Trophoblast cell (in vitro differentiated cells and primary cell): ENCODE data around the gene CTSW.

Experiments used
- DNase-seq, 2 donors: peaks; one replicate each; pipeline ENCODE4 v3.0.0-alpha.2; 2016
- H2AFZ ChIP-seq: 2 replicates; pipeline ENCODE4 v1.6.1; 2013; ENCODE audit warnings: low read length, moderate library complexity, mild to moderate bottlenecking; ENCODE audit not compliant: insufficient read depth, poor library complexity
- H2AK5ac ChIP-seq: 2 replicates; pipeline ENCODE4 v1.6.1; 2013; ENCODE audit warnings: mild to moderate bottlenecking, low read length
- H2BK120ac ChIP-seq: 2 replicates; pipeline ENCODE4 v1.6.1; 2013; ENCODE audit warnings: low read length, mild to moderate bottlenecking, moderate library complexity; ENCODE audit not compliant: insufficient read depth, poor library complexity
- H2BK12ac ChIP-seq: 2 replicates; pipeline ENCODE4 v1.6.1; 2013; ENCODE audit warnings: mild to moderate bottlenecking, low read length, moderate library complexity
- H2BK5ac ChIP-seq: 2 replicates; pipeline ENCODE4 v1.6.1; 2013; ENCODE audit warnings: low read length, low read depth, moderate library complexity, mild to moderate bottlenecking; ENCODE audit not compliant: poor library complexity
- H3K14ac ChIP-seq: 2 replicates; pipeline ENCODE4 v1.6.1; 2013; ENCODE audit warnings: mild to moderate bottlenecking, low read length
- H3K18ac ChIP-seq: 2 replicates; pipeline ENCODE4 v1.6.1; 2013; ENCODE audit warnings: mild to moderate bottlenecking, low read length
- H3K23ac ChIP-seq: 2 replicates; pipeline ENCODE4 v1.6.1; 2013; ENCODE audit warnings: low read length
- H3K27ac ChIP-seq: 2 replicates; pipeline ENCODE4 v1.5.1; 2013; ENCODE audit warnings: low read depth, mild to moderate bottlenecking, inconsistent platforms, low read length, moderate library complexity
- H3K27me3 ChIP-seq: 2 replicates; pipeline ENCODE4 v1.6.1; 2013; ENCODE audit warnings: inconsistent platforms, mild to moderate bottlenecking, low read length, moderate library complexity; ENCODE audit not compliant: insufficient read depth
- H3K36me3 ChIP-seq, 2 experiments: 1 replicate in 1 of 2; 2 replicates in 1 of 2; pipeline ENCODE4 v1.6.1; 2013; ENCODE audit warnings: low read length in 2 of 2, mild to moderate bottlenecking in 2 of 2, moderate library complexity in 1 of 2; ENCODE audit not compliant: insufficient read depth in 2 of 2, control insufficient read depth in 1 of 2
- H3K4ac ChIP-seq: 2 replicates; pipeline ENCODE4 v1.6.1; 2013; ENCODE audit warnings: low read depth, mild to moderate bottlenecking, low read length, moderate library complexity
- H3K4me1 ChIP-seq, 2 experiments: 1 replicate in 1 of 2; 2 replicates in 1 of 2; pipeline ENCODE4 v1.6.1; 2013; ENCODE audit warnings: low read length in 2 of 2, mild to moderate bottlenecking in 2 of 2, moderate library complexity in 1 of 2; ENCODE audit not compliant: insufficient read depth in 2 of 2, control insufficient read depth in 1 of 2
- H3K4me2 ChIP-seq: 2 replicates; pipeline ENCODE4 v1.6.1; 2013; ENCODE audit warnings: inconsistent platforms, mild to moderate bottlenecking, low read length, moderate library complexity
- H3K4me3 ChIP-seq: 2 replicates; pipeline ENCODE4 v1.5.1; 2013; ENCODE audit warnings: mild to moderate bottlenecking, low read depth, low read length, inconsistent platforms
- H3K79me1 ChIP-seq: one replicate; pipeline ENCODE4 v1.6.1; 2013; ENCODE audit warnings: low read length
- H3K79me2 ChIP-seq: 2 replicates; pipeline ENCODE4 v1.6.1; 2013; ENCODE audit warnings: low read length, mild to moderate bottlenecking; ENCODE audit not compliant: control insufficient read depth, insufficient read depth, poor library complexity
- H3K9ac ChIP-seq: 2 replicates; pipeline ENCODE4 v1.6.1; 2013; ENCODE audit warnings: mild to moderate bottlenecking, low read length
- H3K9me3 ChIP-seq: 2 replicates; pipeline ENCODE4 v1.6.1; 2013; ENCODE audit warnings: low read depth, mild to moderate bottlenecking, control low read depth, inconsistent platforms, low read length; ENCODE audit not compliant: insufficient read depth
- H4K12ac ChIP-seq: 2 replicates; pipeline ENCODE4 v1.6.1; 2013; ENCODE audit warnings: low read depth, mild to moderate bottlenecking, low read length, moderate library complexity
- H4K8ac ChIP-seq: 2 replicates; pipeline ENCODE4 v1.6.1; 2013; ENCODE audit warnings: low read depth, mild to moderate bottlenecking, low read length, moderate library complexity
- H4K91ac ChIP-seq: one replicate; pipeline ENCODE4 v1.6.1; 2013; ENCODE audit warnings: low read depth, mild to moderate bottlenecking, low read length, moderate library complexity
- WGBS: extraction: QIAGEN DNeasy Blood & Tissue Kit; methylation state at CpG from one replicate; pipeline ENCODE4 v1.1.7; 2013; ENCODE audit warnings: missing lambda C conversion rate; ENCODE audit not compliant: insufficient read length, insufficient coverage; ENCODE audit errors: extremely low coverage; 5-methylcytosine and 5-hydroxymethylcytosine counted together

CTSW gene

DNA sequence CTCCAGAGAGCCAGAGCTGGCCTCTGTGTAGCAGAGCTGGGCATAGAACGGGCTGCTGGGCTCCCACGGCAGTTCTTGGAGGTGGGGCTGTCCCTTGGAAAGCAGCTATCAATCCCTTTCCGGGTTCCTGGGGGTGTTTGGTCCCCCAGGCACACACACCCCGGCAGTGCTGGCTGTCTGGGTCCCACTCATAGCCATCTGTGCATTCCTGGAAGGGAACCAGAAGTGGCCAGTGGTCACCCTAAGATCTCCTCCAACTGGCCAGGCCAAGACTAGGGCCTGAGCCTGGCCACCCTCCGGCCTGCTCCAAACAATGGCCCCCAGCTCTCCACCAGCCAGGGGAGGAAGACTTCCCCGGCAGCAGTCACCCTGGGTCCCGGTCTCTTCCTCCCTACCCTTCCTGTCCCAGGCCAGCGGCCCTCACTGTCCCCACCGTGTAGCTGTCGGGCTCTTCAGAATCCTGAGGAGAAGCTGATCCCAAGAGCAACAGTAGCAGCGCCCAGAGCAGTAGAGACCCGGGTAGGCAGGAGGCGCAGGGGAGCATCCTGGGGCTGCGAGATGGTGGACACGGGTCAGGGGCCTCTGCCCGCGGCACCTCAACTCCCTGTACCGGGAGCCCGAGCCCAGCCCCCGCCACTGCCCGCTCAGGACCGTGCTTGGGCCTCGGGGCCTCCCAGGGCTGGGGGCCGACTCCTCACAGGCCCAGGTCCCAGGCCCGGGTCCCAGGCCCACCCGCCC lies 7.7 kb upstream of the CTSW start:
- Histone ChIP-seq H3K79me1 (peaks cover 13% of the 10 kb centered on the region), H2AK5ac (peak overlapping the region; percentile 91), H4K8ac (peak overlapping the region; percentile 89), H3K4me3 (peak overlapping the region; percentile 85), H3K27ac (peak overlapping the region; percentile 44), H3K79me2 (peaks cover 9% of the 10 kb centered on the region), H3K36me3 (peaks cover 25 to 37% of the 10 kb centered on the region in 2 experiments), H3K4ac (peak overlapping the region; percentile 30), H3K18ac (peak overlapping the region; percentile 60), H3K27me3 (no peaks in the 10 kb centered on the region), H2AFZ (no peak overlapping the region), H3K9ac (peak overlapping the region; percentile 71), H3K4me2 (peak overlapping the region; percentile 71), H3K9me3 (no peaks in the 10 kb centered on the region), H3K14ac (peak overlapping the region; percentile 83), H3K4me1 (peaks cover 10 to 14% of the 10 kb centered on the region in 2 experiments), H4K12ac (peak overlapping the region; percentile 61), H2BK120ac (peak overlapping the region; percentile 45), H2BK12ac (peak overlapping the region; percentile 25), H2BK5ac (peak overlapping the region; percentile 36), H3K23ac (no peak overlapping the region), H4K91ac (peak overlapping the region; percentile 93)
- no peak for DNase-seq
- no CpG with 5 or more reads among the region's 26 CpGs for WGBS

DNA sequence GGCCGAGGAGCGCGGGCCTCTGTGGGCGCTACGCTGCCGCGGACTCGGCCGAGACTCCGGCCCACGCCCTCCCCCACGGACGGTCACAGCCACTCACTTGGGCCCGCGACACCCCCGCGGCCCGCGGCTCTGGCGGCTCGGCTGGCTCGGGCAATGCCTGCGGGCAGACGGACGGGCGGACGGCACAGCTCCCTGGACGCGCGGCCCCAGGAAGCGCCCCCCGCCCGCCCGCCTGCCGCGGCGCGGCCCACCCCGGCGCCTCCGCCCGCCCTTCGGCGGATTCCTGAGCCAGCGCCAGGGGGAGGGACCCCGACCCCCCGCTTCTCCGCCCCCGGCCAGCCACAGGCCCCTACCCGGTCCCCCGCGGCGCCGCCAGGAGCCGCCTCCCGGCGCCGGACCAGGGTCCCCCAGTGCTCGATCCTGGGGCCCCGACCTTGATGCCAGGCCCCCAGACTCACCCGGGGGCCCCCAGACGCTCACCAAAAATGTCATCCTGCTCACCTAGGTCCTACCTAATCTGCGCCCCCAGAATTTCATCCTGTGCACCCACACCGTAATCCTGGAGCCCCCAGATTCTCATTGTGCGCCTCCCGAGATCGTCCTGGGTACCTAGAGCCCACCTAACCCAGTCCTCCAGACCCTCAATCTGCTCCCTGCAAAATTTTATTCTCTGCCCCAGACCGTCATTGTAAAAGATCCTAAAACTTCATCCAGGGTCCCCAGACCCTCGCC lies 6.9 kb upstream of the CTSW start, which contains the start of gene EFEMP2:
Gene EFEMP2 (minus strand): TSS at position 215 of the 732 bp plus-strand sequence. CDS start 446 bp downstream, outside the sequence.
- no peaks in the 10 kb centered on the region for H3K9me3 ChIP-seq
- WGBS = no CpG with 5 or more reads among the region's 69 CpGs
- H3K9ac ChIP-seq = peak within 1 kb of the TSS; percentile 77

DNA sequence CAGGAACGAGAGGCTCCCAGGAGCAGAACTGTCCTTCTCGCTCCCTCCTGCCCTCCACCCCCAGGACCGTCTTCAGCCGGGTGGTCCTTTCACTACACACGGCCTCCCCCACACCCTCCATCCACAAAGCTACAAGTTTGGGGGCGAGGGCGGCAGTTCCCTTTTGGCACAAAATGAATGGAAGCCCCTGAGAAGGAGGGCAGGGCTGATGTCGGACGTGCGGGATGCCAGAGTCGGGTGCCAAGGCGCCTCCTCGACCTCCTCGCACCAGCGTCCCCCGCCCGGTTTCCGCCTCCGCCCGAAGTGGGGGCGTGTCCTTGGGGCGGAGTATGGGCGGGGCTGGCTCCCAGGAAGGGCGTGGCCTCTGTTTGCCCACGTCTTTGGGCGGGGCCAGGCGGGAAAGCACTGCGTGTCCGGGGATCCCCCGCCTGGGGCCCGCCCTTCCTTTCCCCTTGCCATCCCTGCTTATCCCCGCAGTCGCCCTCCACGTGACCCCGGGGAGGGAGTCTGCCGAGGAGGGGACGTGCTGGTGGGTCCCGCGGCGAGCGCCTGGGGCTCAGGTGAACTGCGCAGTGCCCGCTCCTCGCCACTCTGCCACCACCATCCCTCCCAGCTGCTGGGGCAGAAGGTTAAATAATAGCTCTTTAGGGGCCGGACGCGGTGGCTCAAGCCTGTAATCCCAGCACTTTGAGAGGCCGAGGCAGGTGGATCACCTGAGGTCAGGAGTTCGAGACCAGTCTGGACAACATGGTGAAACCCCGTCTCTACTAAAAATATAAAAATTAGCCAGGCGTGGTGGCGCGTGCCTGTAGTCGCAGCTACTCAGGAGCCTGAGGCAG lies 6.1 kb upstream of the CTSW start:
- H3K4me2 ChIP-seq = peak overlapping the region; percentile 99
- H3K18ac ChIP-seq = peak overlapping the region; percentile 91
- DNase-seq = peak; percentile 94 to 98
- H3K4me3 ChIP-seq = peak overlapping the region; percentile 76
- peaks cover 7 to 12% of the 10 kb centered on the region in 2 experiments for H3K4me1 ChIP-seq
- peak overlapping the region; percentile 93 for H4K91ac ChIP-seq
- peaks cover 13% of the 10 kb centered on the region for H3K79me1 ChIP-seq
- H2AFZ ChIP-seq = peak overlapping the region; percentile 39
- H2BK120ac ChIP-seq = peak overlapping the region; percentile 19
- peak overlapping the region; percentile 80 for H3K4ac ChIP-seq
- H3K9ac ChIP-seq = peak overlapping the region; percentile 77
- H3K9me3 ChIP-seq = peaks cover 2% of the 10 kb centered on the region
- H3K14ac ChIP-seq = peak overlapping the region; percentile 86
- H3K23ac ChIP-seq = no peak overlapping the region
- no peaks in the 10 kb centered on the region for H3K27me3 ChIP-seq
- no CpG with 5 or more reads among the region's 54 CpGs for WGBS
- peak overlapping the region; percentile 60 for H2AK5ac ChIP-seq
- peak overlapping the region; percentile 92 for H4K8ac ChIP-seq
- no peak overlapping the region for H2BK12ac ChIP-seq
- H2BK5ac ChIP-seq = peak overlapping the region; percentile 71
- peaks cover 9% of the 10 kb centered on the region for H3K79me2 ChIP-seq
- H3K36me3 ChIP-seq = peaks cover 12 to 24% of the 10 kb centered on the region in 2 experiments
- peak overlapping the region; percentile 92 for H4K12ac ChIP-seq
- H3K27ac ChIP-seq = peak overlapping the region; percentile 68

More for the DNA sequence above, 6.9 kb upstream of the CTSW start, which contains the start of gene EFEMP2:
- Histone ChIP-seq H2BK120ac (peak within 1 kb of the TSS; percentile 45), H2AFZ (peak within 1 kb of the TSS; percentile 73), H4K12ac (peak within 1 kb of the TSS; percentile 92), H4K91ac (peak within 1 kb of the TSS; percentile 93), H3K79me2 (peaks cover 9% of the 10 kb centered on the region), H3K27me3 (no peaks in the 10 kb centered on the region), H3K27ac (peak within 1 kb of the TSS; percentile 68), H3K18ac (peak within 1 kb of the TSS; percentile 97), H2AK5ac (peak within 1 kb of the TSS; percentile 91), H3K14ac (peak within 1 kb of the TSS; percentile 88), H3K4me2 (peak within 1 kb of the TSS; percentile 99), H3K4ac (peak within 1 kb of the TSS; percentile 80), H2BK12ac (peak within 1 kb of the TSS; percentile 25), H4K8ac (peak within 1 kb of the TSS; percentile 92), H3K4me1 (peaks cover 9 to 13% of the 10 kb centered on the region in 2 experiments), H3K4me3 (peak within 1 kb of the TSS; percentile 85), H3K79me1 (peaks cover 13% of the 10 kb centered on the region), H3K36me3 (peaks cover 19 to 32% of the 10 kb centered on the region in 2 experiments), H3K23ac (peak within 1 kb of the TSS; percentile 34), H2BK5ac (peak within 1 kb of the TSS; percentile 71)
- peak in 1 of 2 donors; percentile 52 for DNase-seq

DNA sequence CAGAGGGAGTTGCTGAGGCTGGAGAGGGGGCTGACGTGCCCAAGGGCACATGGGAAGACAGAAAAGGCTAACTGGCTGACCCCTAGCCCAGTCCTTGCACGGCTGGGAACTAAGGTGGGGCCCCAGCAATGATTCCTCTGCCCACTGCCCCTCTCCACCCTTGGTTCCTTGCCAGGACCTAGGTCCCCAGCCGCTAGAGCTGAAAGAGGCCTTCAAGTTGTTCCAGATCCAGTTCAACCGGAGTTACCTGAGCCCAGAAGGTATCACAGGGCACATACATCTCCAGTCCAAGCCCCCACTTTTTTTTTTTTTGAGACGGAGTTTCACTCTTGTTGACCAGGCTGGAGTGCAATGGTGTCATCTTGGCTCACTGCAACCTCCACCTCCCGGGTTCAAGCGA lies 390 bp downstream of the CTSW start:
- H3K27ac ChIP-seq = no peak overlapping the region
- no peak overlapping the region for H4K12ac ChIP-seq
- H2BK5ac ChIP-seq = no peak overlapping the region
- no peak overlapping the region for H3K23ac ChIP-seq
- peaks cover 0 to 5% of the 10 kb centered on the region in 2 experiments for H3K4me1 ChIP-seq
- H3K27me3 ChIP-seq = no peaks in the 10 kb centered on the region
- no peak overlapping the region for H2BK12ac ChIP-seq
- H2AFZ ChIP-seq = no peak overlapping the region
- no peaks in the 10 kb centered on the region for H3K79me1 ChIP-seq
- peaks cover 2% of the 10 kb centered on the region for H3K9me3 ChIP-seq
- peaks cover 30 to 34% of the 10 kb centered on the region in 2 experiments for H3K36me3 ChIP-seq
- no peak overlapping the region for H4K8ac ChIP-seq
- H3K79me2 ChIP-seq = no peaks in the 10 kb centered on the region
- no peak overlapping the region for H3K14ac ChIP-seq
- no peak overlapping the region for H2AK5ac ChIP-seq
- no peak overlapping the region for H3K18ac ChIP-seq
- no peak for DNase-seq
- no peak overlapping the region for H3K4me3 ChIP-seq
- no peak overlapping the region for H3K4ac ChIP-seq
- no CpG with 5 or more reads among the region's 7 CpGs for WGBS
- H4K91ac ChIP-seq = no peak overlapping the region
- no peak overlapping the region for H3K9ac ChIP-seq
- no peak overlapping the region for H3K4me2 ChIP-seq
- no peak overlapping the region for H2BK120ac ChIP-seq
